Tibial nerve (tissue), 3 donors: Measurements from ENCODE around the gene FAM107B.

Experiments
- POLR2A ChIP-seq, 2 donors: fragments of 450-650 bp; IDR thresholded peaks; one replicate each; pipeline ENCODE4 v1.6.1; 2017; ENCODE audit warnings: antibody characterized with exemption in 2 of 2, mild to moderate bottlenecking in 2 of 2, moderate library complexity in 2 of 2
- TF ChIP-seq, protein P1 (sequence below), 5 experiments: fragments of 200-600 bp in 3 of 5; fragments of 450-650 bp in 2 of 5; sonication (generic) in 3 of 5; IDR thresholded peaks; one replicate each; pipeline ENCODE4 v1.5.1; 2016 to 2019; ENCODE audit warnings: antibody characterized with exemption in 5 of 5, mild to moderate bottlenecking in 3 of 5, moderate library complexity in 2 of 5

DNA sequence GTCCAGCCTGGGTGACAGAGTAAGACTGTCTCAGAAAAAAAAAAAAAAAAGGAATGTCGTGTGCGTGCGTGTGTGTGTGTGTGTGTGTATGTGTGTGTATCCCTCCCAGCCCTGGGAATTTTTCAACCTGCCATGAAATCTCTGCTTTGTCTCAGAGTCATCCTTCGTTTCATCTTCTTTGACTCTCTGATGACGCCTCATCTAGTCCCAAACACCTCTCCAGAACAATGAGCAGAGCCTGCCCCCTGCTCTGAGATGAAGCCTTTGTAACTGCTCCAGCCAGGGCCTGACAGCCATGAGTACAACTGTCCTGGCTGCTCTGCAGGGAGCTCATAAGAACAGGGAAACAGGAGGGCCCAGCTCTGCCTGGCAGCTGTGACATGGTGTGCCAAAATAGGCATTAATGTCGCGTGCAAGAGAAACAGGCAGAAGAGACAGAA is 149.5 kb downstream of the FAM107B start:
- TF ChIP-seq, protein P1, sequence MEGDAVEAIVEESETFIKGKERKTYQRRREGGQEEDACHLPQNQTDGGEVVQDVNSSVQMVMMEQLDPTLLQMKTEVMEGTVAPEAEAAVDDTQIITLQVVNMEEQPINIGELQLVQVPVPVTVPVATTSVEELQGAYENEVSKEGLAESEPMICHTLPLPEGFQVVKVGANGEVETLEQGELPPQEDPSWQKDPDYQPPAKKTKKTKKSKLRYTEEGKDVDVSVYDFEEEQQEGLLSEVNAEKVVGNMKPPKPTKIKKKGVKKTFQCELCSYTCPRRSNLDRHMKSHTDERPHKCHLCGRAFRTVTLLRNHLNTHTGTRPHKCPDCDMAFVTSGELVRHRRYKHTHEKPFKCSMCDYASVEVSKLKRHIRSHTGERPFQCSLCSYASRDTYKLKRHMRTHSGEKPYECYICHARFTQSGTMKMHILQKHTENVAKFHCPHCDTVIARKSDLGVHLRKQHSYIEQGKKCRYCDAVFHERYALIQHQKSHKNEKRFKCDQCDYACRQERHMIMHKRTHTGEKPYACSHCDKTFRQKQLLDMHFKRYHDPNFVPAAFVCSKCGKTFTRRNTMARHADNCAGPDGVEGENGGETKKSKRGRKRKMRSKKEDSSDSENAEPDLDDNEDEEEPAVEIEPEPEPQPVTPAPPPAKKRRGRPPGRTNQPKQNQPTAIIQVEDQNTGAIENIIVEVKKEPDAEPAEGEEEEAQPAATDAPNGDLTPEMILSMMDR (IDR thresholded peaks at IDR 0.05) = no peak
- no peak for TF ChIP-seq POLR2A (IDR thresholded peaks at IDR 0.05)
